VCaP (cell line): Measurements from ENCODE around the gene PLOD2.

Experiments
- H3K27ac ChIP-seq: fragments of 450-650 bp; 2 replicates; pipeline ENCODE4 v1.5.1; 2017
- CTCF ChIP-seq: fragments of 450-650 bp; conservative IDR thresholded peaks from 2 replicates; pipeline ENCODE4 v1.5.1; 2017; ENCODE audit warnings: mild to moderate bottlenecking, moderate library complexity

PLOD2 gene

GRCh38 chr3:146067048-146067447, 93.9 kb downstream of the PLOD2 start:
- TF ChIP-seq CTCF: no peak
- no peak overlapping the region for H3K27ac ChIP-seq

GRCh38 chr3:146065573-146066006, 95.4 kb downstream of the PLOD2 start:
- H3K27ac ChIP-seq: no peak overlapping the region
- TF ChIP-seq CTCF: peak; percentile 78

DNA sequence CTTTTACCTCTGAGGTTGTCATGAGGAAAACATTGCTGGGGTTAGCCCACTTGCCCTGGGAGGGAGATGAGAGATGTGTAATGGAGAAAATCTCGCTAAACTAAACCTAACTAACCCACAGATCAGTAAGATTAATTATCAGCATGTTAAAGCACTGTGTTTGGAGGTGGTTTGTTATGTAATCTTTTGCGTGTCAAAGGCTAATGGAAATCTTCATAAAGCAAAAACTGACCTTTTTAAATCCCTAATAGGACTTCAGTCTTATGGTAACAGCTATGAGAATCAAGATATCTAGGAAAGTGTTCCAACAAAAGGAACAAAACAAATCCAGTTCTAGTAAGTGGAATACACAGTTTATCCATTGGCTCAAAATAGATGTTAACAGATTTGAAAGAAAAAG, 102.7 kb downstream of the PLOD2 start:
- no peak for TF ChIP-seq CTCF
- no peak overlapping the region for H3K27ac ChIP-seq

DNA sequence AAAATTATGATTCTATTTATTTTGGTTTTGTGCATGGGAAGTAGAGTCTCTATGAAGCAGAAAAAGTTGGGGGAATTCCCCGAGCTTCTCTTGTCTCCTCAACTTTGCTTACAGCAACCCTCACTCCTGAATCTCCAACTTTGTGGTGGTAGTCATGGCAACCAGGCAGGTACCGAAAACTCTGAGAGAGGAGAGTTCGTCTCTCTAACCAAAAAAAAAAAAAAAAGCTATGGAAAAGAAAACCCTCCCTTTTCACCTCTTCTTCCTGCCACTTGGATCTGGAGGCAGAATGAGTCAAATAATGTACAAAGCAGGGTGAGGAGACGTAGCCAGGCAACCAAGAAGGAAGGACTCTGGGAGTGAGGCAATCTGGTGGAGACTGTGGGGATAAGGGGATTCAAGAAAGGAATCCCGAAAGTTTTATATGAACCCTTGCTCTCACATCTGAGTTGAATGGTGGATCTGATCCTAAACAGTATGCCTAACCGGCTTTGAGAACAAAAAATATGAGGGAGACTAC, 108.1 kb downstream of the PLOD2 start:
- TF ChIP-seq CTCF: no peak
- H3K27ac ChIP-seq: no peak overlapping the region

DNA sequence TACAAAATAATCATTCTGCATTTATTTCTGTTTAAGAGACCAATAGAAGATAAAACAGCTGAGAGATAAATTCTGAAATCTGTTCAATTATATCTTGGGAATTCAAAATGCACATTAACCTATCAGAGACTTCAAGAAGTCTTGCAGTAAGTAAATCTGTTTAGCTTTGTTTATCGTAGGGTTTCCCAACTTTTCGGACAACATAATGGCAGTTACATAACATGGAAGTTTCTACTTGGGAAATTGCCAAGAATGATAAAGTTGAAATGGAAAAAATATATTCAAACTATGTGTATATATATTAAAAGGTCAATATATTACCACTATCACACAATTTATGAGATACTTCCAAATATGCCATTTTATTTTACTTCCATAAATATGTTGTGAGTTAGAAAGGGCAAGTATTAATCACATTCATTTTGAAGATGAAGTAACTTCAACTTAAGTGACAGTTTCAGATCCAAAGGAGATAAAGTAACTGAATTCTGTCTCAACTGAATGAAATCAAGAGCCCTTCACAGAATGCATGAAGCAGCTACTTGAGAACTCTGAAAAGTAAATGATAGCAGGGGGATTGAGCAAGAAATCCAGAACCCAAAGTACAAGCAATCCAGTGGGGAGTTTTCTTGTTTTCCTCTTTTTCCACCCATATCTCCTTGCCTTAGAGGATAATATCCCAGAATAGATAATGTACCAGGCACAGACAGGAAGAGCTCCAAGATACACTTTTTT, 108.8 kb downstream of the PLOD2 start:
- no peak overlapping the region for H3K27ac ChIP-seq
- TF ChIP-seq CTCF: no peak

GRCh38 chr3:146050691-146051090, 110.3 kb downstream of the PLOD2 start:
- no peak overlapping the region for H3K27ac ChIP-seq
- no peak for TF ChIP-seq CTCF

DNA sequence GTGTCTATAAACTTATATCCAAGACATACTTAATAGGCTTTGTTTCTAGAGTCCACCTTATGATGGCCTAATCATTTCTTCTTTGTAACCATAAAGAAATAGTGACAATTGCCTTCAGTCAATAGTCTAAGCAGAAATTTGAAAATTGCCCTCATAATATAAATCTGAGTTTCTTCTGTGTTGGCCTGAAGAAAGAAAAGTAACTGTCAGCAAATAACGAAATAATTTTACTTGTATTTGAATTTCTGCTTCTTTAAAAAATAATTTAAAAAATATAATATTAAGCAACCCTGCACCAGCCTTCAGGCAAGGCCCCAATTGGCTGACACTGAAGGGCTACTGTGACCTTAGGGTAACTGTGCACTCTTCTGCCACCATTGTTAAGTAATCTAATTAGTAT, 113.5 kb downstream of the PLOD2 start:
- TF ChIP-seq CTCF: no peak
- no peak overlapping the region for H3K27ac ChIP-seq
